B cell (primary cell): ENCODE data around the gene PAQR6.

Experiments used
- EZH2 ChIP-seq: IDR thresholded peaks from 2 replicates; pipeline ENCODE4 v1.6.1; 2012; ENCODE audit warnings: borderline replicate concordance, low read depth, mild to moderate bottlenecking, moderate library complexity, low read length; ENCODE audit not compliant: insufficient read depth, poor library complexity, severe bottlenecking
- TF ChIP-seq, protein P1 (sequence below): fragments of 200-600 bp; IDR thresholded peaks from one replicate; pipeline ENCODE4 v1.8.0; 2022; ENCODE audit warnings: antibody characterized with exemption, mild to moderate bottlenecking

DNA sequence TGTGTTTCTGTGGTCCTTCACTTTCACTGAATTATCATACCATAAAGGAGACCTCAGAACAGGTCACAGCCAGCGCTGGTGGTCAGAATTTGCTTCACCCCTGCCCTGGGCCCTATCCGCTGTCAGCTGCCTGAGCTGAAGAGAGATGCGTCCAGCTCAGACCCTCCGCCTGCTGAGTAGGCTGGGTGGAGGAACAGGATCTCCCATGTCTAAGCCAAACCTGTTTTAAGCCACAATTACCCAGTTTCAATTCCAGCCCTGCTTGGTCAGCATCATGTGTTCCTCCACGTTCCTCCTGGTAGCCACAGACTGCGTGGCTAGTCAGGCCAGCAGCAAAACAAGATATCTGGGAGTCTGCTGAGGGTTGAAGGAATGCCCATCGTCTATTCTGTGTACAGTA lies 19.4 kb downstream of the PAQR6 start:
- TF ChIP-seq, protein P1, sequence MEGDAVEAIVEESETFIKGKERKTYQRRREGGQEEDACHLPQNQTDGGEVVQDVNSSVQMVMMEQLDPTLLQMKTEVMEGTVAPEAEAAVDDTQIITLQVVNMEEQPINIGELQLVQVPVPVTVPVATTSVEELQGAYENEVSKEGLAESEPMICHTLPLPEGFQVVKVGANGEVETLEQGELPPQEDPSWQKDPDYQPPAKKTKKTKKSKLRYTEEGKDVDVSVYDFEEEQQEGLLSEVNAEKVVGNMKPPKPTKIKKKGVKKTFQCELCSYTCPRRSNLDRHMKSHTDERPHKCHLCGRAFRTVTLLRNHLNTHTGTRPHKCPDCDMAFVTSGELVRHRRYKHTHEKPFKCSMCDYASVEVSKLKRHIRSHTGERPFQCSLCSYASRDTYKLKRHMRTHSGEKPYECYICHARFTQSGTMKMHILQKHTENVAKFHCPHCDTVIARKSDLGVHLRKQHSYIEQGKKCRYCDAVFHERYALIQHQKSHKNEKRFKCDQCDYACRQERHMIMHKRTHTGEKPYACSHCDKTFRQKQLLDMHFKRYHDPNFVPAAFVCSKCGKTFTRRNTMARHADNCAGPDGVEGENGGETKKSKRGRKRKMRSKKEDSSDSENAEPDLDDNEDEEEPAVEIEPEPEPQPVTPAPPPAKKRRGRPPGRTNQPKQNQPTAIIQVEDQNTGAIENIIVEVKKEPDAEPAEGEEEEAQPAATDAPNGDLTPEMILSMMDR, result no peak
- no peak for TF ChIP-seq EZH2
